Gastrocnemius medialis (tissue), 4 donors: Measurements from ENCODE around the gene UPK3BL1. TPM values are rescaled to one million over a fixed set of nuclear protein-coding genes. Genes with fewer than 3 reads are reported as not detected.
"Not testable (repeated sequence)": the region's sequence is repeated elsewhere in the genome, so short reads cannot be mapped to it uniquely, and the experiment has no call there.

ENCODE experiments used
- ATAC-seq, 2 donors: fragments of 150-250 bp; one replicate each; pipeline ENCODE4 v1.9.1; 2016
- DNase-seq, 2 donors: peaks; one replicate each; pipeline ENCODE4 v3.0.0-alpha.2; 2019
- H3K27ac ChIP-seq, 4 donors: fragments of 200-600 bp; sonication (generic); 1 replicate in 1 of 4; 2 replicates in 3 of 4; pipeline ENCODE4 v1.5.1; 2016 to 2018; ENCODE audit warnings: mild to moderate bottlenecking in 2 of 4, moderate library complexity in 1 of 4
- H3K27me3 ChIP-seq, 3 donors: fragments of 200-600 bp; sonication (generic) in 2 of 3; 1 replicate in 1 of 3; 2 replicates in 2 of 3; pipeline versions ENCODE4 v1.5.1 to v1.6.0; 2016 to 2019; ENCODE audit warnings: mild to moderate bottlenecking in 1 of 3, moderate library complexity in 1 of 3
- H3K36me3 ChIP-seq, 2 donors: fragments of 200-600 bp; sonication (generic) in 1 of 2; one replicate each; pipeline ENCODE4 v1.5.1; 2017 to 2018
- H3K4me1 ChIP-seq, 2 donors: fragments of 200-600 bp; sonication (generic) in 1 of 2; one replicate each; pipeline ENCODE4 v1.5.1; 2016 to 2017; ENCODE audit warnings: mild to moderate bottlenecking in 2 of 2
- H3K4me3 ChIP-seq, 4 donors: fragments of 200-600 bp; sonication (generic) in 3 of 4; 1 replicate in 1 of 4; 2 replicates in 3 of 4; pipeline ENCODE4 v1.5.1; 2016 to 2019; ENCODE audit warnings: mild to moderate bottlenecking in 2 of 4
- H3K9me3 ChIP-seq, 3 donors: fragments of 200-600 bp; sonication (generic) in 2 of 3; 1 replicate in 1 of 3; 2 replicates in 2 of 3; pipeline ENCODE4 v1.5.1; 2016 to 2019
- in situ Hi-C, 4 donors: fragments of 200-750 bp; cut with MboI; loops; one replicate each; pipeline versions ENCODE4 v1.15.0 to v1.8.0; 2017; ENCODE audit warnings: low sequenced_read_pairs in 4 of 4
- intact Hi-C: fragments of 100-400 bp; cut with DNase I; formaldehyde crosslinking; loops from one replicate; pipeline ENCODE4 v1.15.1; 2023; ENCODE audit warnings: low total_unique reads
- total RNA-seq, 4 donors: library from RNA; depleted of rRNA; stranded (reverse); fragments of >200 nt; gene quantifications; one replicate each; pipeline versions ENCODE4 v1.1.0 to v1.2.3, GENCODE V29; 2016

Gene UPK3BL1
- total RNA-seq, 4 donors from 2014 or later, result 6.1 to 18.7 (median 15.1) TPM

GRCh38 chr7:102616507-102617125 is 26.0 kb downstream of the UPK3BL1 start, which contains the start of gene RASA4:
RASA4 (minus strand) TSS chr7:102616756; CDS start chr7:102616689, 67 bp downstream.
- H3K9me3 ChIP-seq, in situ Hi-C loops, H3K27me3 ChIP-seq, H3K4me1 ChIP-seq, intact Hi-C loops, H3K36me3 ChIP-seq: not testable (repeated sequence)
- H3K27ac ChIP-seq, result peak within 1 kb of the TSS; percentile 74 to 85 (median 82)
- peak; percentile 15 to 21 for ATAC-seq
- H3K4me3 ChIP-seq, result peak within 1 kb of the TSS; percentile 45 to 62 (median 59)
- peak; percentile 46 to 53 for DNase-seq

- ATAC-seq, result peak; percentile 26 to 45
- H3K4me3 ChIP-seq, H3K4me1 ChIP-seq, in situ Hi-C loops, H3K36me3 ChIP-seq, H3K27ac ChIP-seq, H3K27me3 ChIP-seq, intact Hi-C loops, DNase-seq, H3K9me3 ChIP-seq: not testable (repeated sequence)
Observed at GRCh38 chr7:102615930-102616329, 26.7 kb downstream of the UPK3BL1 start.

GRCh38 chr7:102614873-102615272 is 27.7 kb downstream of the UPK3BL1 start:
- ATAC-seq, result peak; percentile 10
- H3K4me3 ChIP-seq, intact Hi-C loops, H3K9me3 ChIP-seq, H3K4me1 ChIP-seq, H3K27ac ChIP-seq, DNase-seq, H3K27me3 ChIP-seq, in situ Hi-C loops, H3K36me3 ChIP-seq: not testable (repeated sequence)

GRCh38 chr7:102614346-102614697 is 28.3 kb downstream of the UPK3BL1 start:
- H3K9me3 ChIP-seq, H3K4me3 ChIP-seq, intact Hi-C loops, H3K27ac ChIP-seq, DNase-seq, in situ Hi-C loops, H3K27me3 ChIP-seq, H3K36me3 ChIP-seq, H3K4me1 ChIP-seq: not testable (repeated sequence)
- ATAC-seq, result peak; percentile 47 to 51

GRCh38 chr7:102613575-102614345 is 28.8 kb downstream of the UPK3BL1 start:
- peak overlapping the region; percentile 77 to 87 (median 82) for H3K27ac ChIP-seq
- H3K9me3 ChIP-seq, H3K4me3 ChIP-seq, H3K27me3 ChIP-seq, H3K36me3 ChIP-seq, intact Hi-C loops, in situ Hi-C loops, H3K4me1 ChIP-seq: not testable (repeated sequence)
- ATAC-seq (peak; percentile 25 to 44), DNase-seq (peak; percentile 22 to 85)

- intact Hi-C loops, H3K36me3 ChIP-seq, H3K27me3 ChIP-seq, H3K9me3 ChIP-seq, in situ Hi-C loops, H3K4me1 ChIP-seq: not testable (repeated sequence)
- ATAC-seq, result peak; percentile 6 to 11
- Histone ChIP-seq H3K4me3 (peak overlapping the region in 1 of 4 donors; percentile 41), H3K27ac (peak overlapping the region; percentile 75 to 84 (median 80))
- peak; percentile 28 to 62 for DNase-seq
Observed at GRCh38 chr7:102611675-102612325, 30.8 kb downstream of the UPK3BL1 start.

- H3K9me3 ChIP-seq, intact Hi-C loops, DNase-seq, in situ Hi-C loops, H3K4me1 ChIP-seq, H3K4me3 ChIP-seq, H3K27ac ChIP-seq, H3K27me3 ChIP-seq, H3K36me3 ChIP-seq: not testable (repeated sequence)
- peak; percentile 22 to 28 for ATAC-seq
Observed at GRCh38 chr7:102611013-102611674, 31.4 kb downstream of the UPK3BL1 start.

- peak overlapping the region in 1 of 4 donors; percentile 34 for H3K4me3 ChIP-seq
- H3K27me3 ChIP-seq, in situ Hi-C loops, H3K9me3 ChIP-seq, H3K4me1 ChIP-seq, ATAC-seq, H3K36me3 ChIP-seq, intact Hi-C loops: not testable (repeated sequence)
- peak in 1 of 2 donors; percentile 38 for DNase-seq
- H3K27ac ChIP-seq, result peak overlapping the region; percentile 60 to 85 (median 76)
Observed at GRCh38 chr7:102610441-102610840, 32.1 kb downstream of the UPK3BL1 start.

GRCh38 chr7:102609734-102610133 is 32.9 kb downstream of the UPK3BL1 start:
- H3K36me3 ChIP-seq, intact Hi-C loops, H3K9me3 ChIP-seq, ATAC-seq, H3K4me3 ChIP-seq, H3K4me1 ChIP-seq, in situ Hi-C loops, H3K27me3 ChIP-seq: not testable (repeated sequence)
- DNase-seq, result peak in 1 of 2 donors; percentile 16
- H3K27ac ChIP-seq, result peak overlapping the region in 1 of 4 donors; percentile 50

GRCh38 chr7:102606848-102607247 is 35.7 kb downstream of the UPK3BL1 start:
- H3K9me3 ChIP-seq, H3K4me1 ChIP-seq, DNase-seq, in situ Hi-C loops, H3K4me3 ChIP-seq, intact Hi-C loops, H3K36me3 ChIP-seq, H3K27me3 ChIP-seq: not testable (repeated sequence)
- ATAC-seq, result peak; percentile 7 to 18
- H3K27ac ChIP-seq, result peak overlapping the region in 2 of 4 donors; percentile 43 to 65

GRCh38 chr7:102604431-102605145 is 38.0 kb downstream of the UPK3BL1 start:
- H3K27me3 ChIP-seq, H3K4me1 ChIP-seq, intact Hi-C loops, H3K9me3 ChIP-seq, DNase-seq, H3K27ac ChIP-seq, in situ Hi-C loops, H3K36me3 ChIP-seq, H3K4me3 ChIP-seq: not testable (repeated sequence)
- peak; percentile 51 to 67 for ATAC-seq
